DND-41 (cell line): Measurements from ENCODE around the gene PSMB1.

Experiments
- ATAC-seq: fragments of 200-7000 bp; cut with Tn5 transposase; 3 replicates; pipeline ENCODE4 v1.9.1; 2021; ENCODE audit warnings: low read depth; ENCODE audit not compliant: insufficient read depth
- DNase-seq: peaks from one replicate; pipeline ENCODE4 v3.0.0-alpha.2; 2020
- H2AFZ ChIP-seq: 2 replicates; pipeline ENCODE4 v1.6.0; 2012; ENCODE audit warnings: low read depth, low read length
- H3K27ac ChIP-seq: 2 replicates; pipeline ENCODE4 v1.5.1; 2012; ENCODE audit warnings: low read length, inconsistent platforms
- H3K27me3 ChIP-seq: fragments of 200-600 bp; sonication (generic); 2 replicates; pipeline ENCODE4 v1.6.0; 2012; ENCODE audit warnings: low read length, mild to moderate bottlenecking, inconsistent platforms; ENCODE audit not compliant: insufficient read depth, poor library complexity
- H3K36me3 ChIP-seq: 2 replicates; pipeline ENCODE4 v1.5.1; 2012; ENCODE audit warnings: low read length, inconsistent platforms; ENCODE audit not compliant: insufficient read depth
- H3K4me1 ChIP-seq: 2 replicates; pipeline ENCODE4 v1.5.1; 2012; ENCODE audit warnings: mild to moderate bottlenecking, low read length; ENCODE audit not compliant: insufficient read depth
- H3K4me2 ChIP-seq: 2 replicates; pipeline ENCODE4 v1.6.0; 2012; ENCODE audit warnings: mild to moderate bottlenecking, moderate library complexity, low read length, inconsistent platforms; ENCODE audit not compliant: insufficient read depth
- H3K4me3 ChIP-seq, 2 experiments: fragments of 200-600 bp in 1 of 2; shearing (Covaris generic) in 1 of 2; 2 replicates each; pipeline ENCODE4 v1.5.1; 2012 to 2016; ENCODE audit warnings: inconsistent platforms in 2 of 2, low read length in 2 of 2, mild to moderate bottlenecking in 2 of 2, low read depth in 1 of 2, moderate library complexity in 1 of 2
- H3K79me2 ChIP-seq: 2 replicates; pipeline ENCODE4 v1.6.0; 2012; ENCODE audit warnings: low read length, inconsistent platforms; ENCODE audit not compliant: insufficient read depth
- H3K9ac ChIP-seq: 2 replicates; pipeline ENCODE4 v1.6.0; 2012; ENCODE audit warnings: low read depth, mild to moderate bottlenecking, inconsistent platforms, low read length, moderate library complexity
- H3K9me3 ChIP-seq: 2 replicates; pipeline ENCODE4 v1.5.1; 2012; ENCODE audit warnings: low read length, moderate library complexity, mild to moderate bottlenecking, inconsistent platforms; ENCODE audit not compliant: insufficient read depth, severe bottlenecking
- H4K20me1 ChIP-seq: 2 replicates; pipeline ENCODE4 v1.6.0; 2012; ENCODE audit warnings: low read length; ENCODE audit not compliant: insufficient read depth
- EZH2 ChIP-seq: IDR thresholded peaks from 3 replicates; pipeline ENCODE4 v1.6.1; 2012; ENCODE audit warnings: borderline replicate concordance, low read depth, mild to moderate bottlenecking, moderate library complexity, low read length, inconsistent platforms; ENCODE audit not compliant: severe bottlenecking
- TF ChIP-seq, protein P1 (sequence below): IDR thresholded peaks from 2 replicates; pipeline ENCODE4 v1.5.1; 2012; ENCODE audit warnings: borderline replicate concordance, low read length, moderate library complexity, mild to moderate bottlenecking; ENCODE audit not compliant: poor library complexity, severe bottlenecking; ENCODE audit errors: extremely low read depth

The PSMB1 gene

DNA sequence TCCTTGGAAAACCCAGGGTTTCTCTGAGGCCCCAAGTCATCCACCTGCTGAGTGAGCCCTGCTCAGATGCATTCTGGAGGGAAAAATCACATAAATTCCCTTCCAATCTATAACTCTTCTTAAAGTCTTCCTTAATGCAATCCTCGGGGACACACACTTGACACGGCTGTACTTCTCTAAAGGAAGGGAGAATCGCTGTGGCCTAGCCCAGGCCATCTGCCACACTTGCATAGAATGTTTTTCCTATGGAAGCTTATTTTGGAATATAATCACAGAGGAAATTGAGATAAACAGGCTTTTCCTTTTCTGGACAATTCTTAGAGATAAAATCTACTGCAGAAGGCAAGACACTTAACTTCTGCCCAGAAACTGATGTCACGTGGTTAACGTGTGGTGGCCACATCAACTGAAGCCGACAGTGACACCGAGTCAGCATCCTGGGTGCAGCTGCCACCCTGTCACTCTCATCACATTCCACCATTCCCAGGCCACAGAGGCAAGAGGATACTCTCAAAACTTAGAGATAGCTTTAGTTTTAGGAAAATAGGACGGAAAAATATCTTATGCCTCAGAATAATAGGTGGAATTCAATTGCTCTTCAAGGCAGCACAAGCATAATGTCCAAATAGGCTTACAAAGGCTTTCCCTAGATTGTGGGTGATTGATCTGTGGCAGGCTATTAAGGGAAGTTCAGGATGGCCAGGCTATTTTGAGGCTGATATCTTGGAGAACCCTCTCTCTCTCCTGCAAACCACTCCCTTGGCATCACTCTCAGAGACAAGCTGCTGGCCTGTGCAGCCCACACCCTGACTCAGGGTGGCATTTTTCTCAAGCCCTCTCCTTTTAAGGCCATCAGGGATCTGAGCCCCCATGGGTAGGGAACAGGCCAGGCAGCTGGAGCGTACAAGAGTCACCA is 29.6 kb downstream of the PSMB1 start:
- Histone ChIP-seq H2AFZ (no peak overlapping the region), H3K36me3 (no peaks in the 10 kb centered on the region), H3K4me2 (no peak overlapping the region), H3K4me3 (no peak overlapping the region), H4K20me1 (no peaks in the 10 kb centered on the region), H3K79me2 (no peaks in the 10 kb centered on the region), H3K9ac (no peak overlapping the region), H3K27ac (no peak overlapping the region), H3K27me3 (no peaks in the 10 kb centered on the region), H3K4me1 (no peaks in the 10 kb centered on the region), H3K9me3 (no peaks in the 10 kb centered on the region)
- TF ChIP-seq EZH2, result no peak
- TF ChIP-seq, protein P1, sequence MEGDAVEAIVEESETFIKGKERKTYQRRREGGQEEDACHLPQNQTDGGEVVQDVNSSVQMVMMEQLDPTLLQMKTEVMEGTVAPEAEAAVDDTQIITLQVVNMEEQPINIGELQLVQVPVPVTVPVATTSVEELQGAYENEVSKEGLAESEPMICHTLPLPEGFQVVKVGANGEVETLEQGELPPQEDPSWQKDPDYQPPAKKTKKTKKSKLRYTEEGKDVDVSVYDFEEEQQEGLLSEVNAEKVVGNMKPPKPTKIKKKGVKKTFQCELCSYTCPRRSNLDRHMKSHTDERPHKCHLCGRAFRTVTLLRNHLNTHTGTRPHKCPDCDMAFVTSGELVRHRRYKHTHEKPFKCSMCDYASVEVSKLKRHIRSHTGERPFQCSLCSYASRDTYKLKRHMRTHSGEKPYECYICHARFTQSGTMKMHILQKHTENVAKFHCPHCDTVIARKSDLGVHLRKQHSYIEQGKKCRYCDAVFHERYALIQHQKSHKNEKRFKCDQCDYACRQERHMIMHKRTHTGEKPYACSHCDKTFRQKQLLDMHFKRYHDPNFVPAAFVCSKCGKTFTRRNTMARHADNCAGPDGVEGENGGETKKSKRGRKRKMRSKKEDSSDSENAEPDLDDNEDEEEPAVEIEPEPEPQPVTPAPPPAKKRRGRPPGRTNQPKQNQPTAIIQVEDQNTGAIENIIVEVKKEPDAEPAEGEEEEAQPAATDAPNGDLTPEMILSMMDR, result no peak
- ATAC-seq (no peak), DNase-seq (no peak)

DNA sequence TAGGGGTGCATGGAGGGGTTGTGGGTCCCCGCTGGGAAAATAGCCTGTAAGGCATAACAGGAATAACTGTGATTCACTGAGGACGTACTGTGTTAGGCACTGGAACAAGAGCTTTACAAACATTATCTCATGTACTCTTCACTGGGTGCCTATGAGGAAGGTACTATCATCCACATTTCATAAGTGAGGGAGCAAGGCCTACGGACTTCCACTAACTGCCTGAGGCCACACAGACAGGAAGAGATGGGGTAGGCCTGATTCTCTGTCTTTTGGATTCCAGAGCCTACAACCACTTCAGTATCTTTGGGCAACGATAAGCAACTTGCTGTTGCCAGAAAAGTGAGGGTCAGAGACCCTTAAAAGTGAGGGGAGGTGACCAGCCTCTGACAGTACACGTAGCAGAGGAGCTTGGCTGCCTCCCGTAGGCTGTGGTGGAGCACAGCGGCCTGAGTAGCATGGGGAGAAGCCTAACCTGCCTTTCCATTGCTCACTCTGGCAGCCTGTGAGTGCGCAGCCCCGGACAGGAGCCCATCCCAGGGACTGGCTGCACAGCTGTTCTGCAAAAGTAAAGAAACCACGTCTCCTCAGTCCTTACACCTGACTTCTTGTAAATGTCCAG is 30.4 kb downstream of the PSMB1 start:
- ATAC-seq (peak; percentile 75; the same call in 2 of the 3 replicates), DNase-seq (peak; percentile 23)

DNA sequence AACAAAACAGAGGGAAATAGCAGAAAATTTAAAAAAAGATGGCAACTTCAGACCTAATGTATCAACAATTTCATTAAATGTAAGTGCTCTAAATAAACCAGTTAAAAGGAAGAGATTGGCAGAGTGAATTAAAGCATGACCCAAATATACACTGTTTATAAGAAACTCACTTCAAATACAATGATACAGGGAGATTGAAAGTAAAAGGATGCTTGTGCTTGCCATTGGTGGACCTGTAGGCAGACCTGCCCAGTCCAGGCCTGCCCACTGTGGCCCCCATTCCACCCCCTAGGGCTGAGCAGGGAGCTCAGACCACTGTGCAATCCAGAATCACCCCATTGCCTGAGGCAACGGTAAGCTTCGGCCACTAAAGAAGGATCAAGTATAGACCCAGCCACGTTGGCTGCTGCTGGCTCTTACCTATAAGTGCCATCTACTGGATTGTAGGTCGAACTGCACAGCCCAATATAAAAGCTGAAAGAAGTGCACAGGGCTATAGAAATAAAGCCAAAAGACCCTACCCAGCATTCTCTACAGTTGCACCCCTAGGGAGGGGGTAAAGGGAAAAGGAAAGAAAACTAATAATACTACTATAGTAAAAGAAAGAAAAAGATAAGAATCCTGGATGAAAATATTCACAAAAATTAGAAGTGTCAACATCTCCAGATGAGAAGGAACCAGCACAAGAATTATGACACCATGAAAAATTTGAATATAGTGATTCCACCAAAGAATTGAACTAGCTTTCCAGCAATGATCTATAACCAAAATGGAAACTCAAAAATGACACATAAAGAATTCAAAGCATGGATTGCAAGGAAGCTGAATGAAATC is 36.1 kb downstream of the PSMB1 start:
- Histone ChIP-seq H3K27me3 (peaks cover 3% of the 10 kb centered on the region), H3K36me3 (no peaks in the 10 kb centered on the region), H3K4me2 (peak overlapping the region; percentile 59; the same call in 1 of the 2 replicates), H3K4me3 (peak overlapping the region in 1 of 2 experiments; percentile 36; a peak in 1 of 4 replicates), H4K20me1 (no peaks in the 10 kb centered on the region), H3K9ac (no peak overlapping the region), H3K9me3 (peaks cover 5% of the 10 kb centered on the region), H3K4me1 (peaks cover 4% of the 10 kb centered on the region), H3K27ac (no peak overlapping the region), H3K79me2 (no peaks in the 10 kb centered on the region), H2AFZ (peak overlapping the region; percentile 55)
- TF ChIP-seq, protein P1, result peak; percentile 81
- no peak for TF ChIP-seq EZH2
- DNase-seq (peak; percentile 32), ATAC-seq (peak; percentile 88)

More for the DNA sequence above, 30.4 kb downstream of the PSMB1 start:
- TF ChIP-seq, protein P1, result peak; percentile 64
- TF ChIP-seq EZH2, result no peak
- Histone ChIP-seq H3K9ac (no peak overlapping the region), H3K27ac (no peak overlapping the region), H2AFZ (no peak overlapping the region), H3K27me3 (no peaks in the 10 kb centered on the region), H4K20me1 (no peaks in the 10 kb centered on the region), H3K4me2 (no peak overlapping the region), H3K4me1 (no peaks in the 10 kb centered on the region), H3K79me2 (no peaks in the 10 kb centered on the region), H3K9me3 (no peaks in the 10 kb centered on the region), H3K4me3 (no peak overlapping the region), H3K36me3 (no peaks in the 10 kb centered on the region)
